Measurements from ENCODE around the gene LAG3.

The LAG3 gene

GRCh38 chr12:6724409-6724797, 47.9 kb upstream of the LAG3 start:
- Histone ChIP-seq H3K27ac (ENCODE audit: low read depth, low read length) (peak overlapping the region; percentile 59), H3K36me3 (ENCODE audit: low read length) (no peaks in the 10 kb centered on the region), H3K9me2 (replicated peaks; ENCODE audit: insufficient read depth, low read length) (no peaks in the 10 kb centered on the region), H4K20me1 (ENCODE audit: low read depth, low read length) (no peaks in the 10 kb centered on the region), H3K9ac (ENCODE audit: low read length) (peak overlapping the region; percentile 70), H3F3A (ENCODE audit: insufficient read depth) (peaks cover 18% of the 10 kb centered on the region), H2AFZ (ENCODE audit: low read depth, low read length, severe bottlenecking) (peak overlapping the region; percentile 6), H3K79me2 (ENCODE audit: insufficient read depth, low read length) (no peaks in the 10 kb centered on the region), H3K9me3 (ENCODE audit: insufficient read depth, low read length) (no peaks in the 10 kb centered on the region), H3K4me2 (ENCODE audit: low read depth, low read length, poor library complexity, severe bottlenecking) (peak overlapping the region; percentile 94), H3K27me3 (ENCODE audit: low read length) (no peaks in the 10 kb centered on the region), H3K4me3 (ENCODE audit: insufficient read depth, low read length, poor library complexity, severe bottlenecking) (peak overlapping the region; percentile 61)
- no peak for TF ChIP-seq CTCF (IDR thresholded peaks at IDR 0.05; ENCODE audit: insufficient read depth, low read length, poor library complexity, severe bottlenecking)
- TF ChIP-seq EZH2phosphoT487 (conservative IDR thresholded peaks at IDR 0.05; ENCODE audit: low read length), result no peak

- no peak overlapping the region for H3K4me3 ChIP-seq (ENCODE audit: insufficient read depth, low read length, poor library complexity, severe bottlenecking)
- no peaks in the 10 kb centered on the region for H3K79me2 ChIP-seq (ENCODE audit: insufficient read depth, low read length)
- no peaks in the 10 kb centered on the region for H3K36me3 ChIP-seq (ENCODE audit: low read length)
- H3K4me2 ChIP-seq (ENCODE audit: low read depth, low read length, poor library complexity, severe bottlenecking), result no peak overlapping the region
- H4K20me1 ChIP-seq (ENCODE audit: low read depth, low read length), result no peaks in the 10 kb centered on the region
- no peak overlapping the region for H3K27ac ChIP-seq (ENCODE audit: low read depth, low read length)
- H3K9ac ChIP-seq (ENCODE audit: low read length), result 0 out of 2 replicates have a peak overlapping the region, but pooled peaks have one; percentile 70
- H3K9me3 ChIP-seq (ENCODE audit: insufficient read depth, low read length), result no peaks in the 10 kb centered on the region
- H3K27me3 ChIP-seq (ENCODE audit: low read length), result no peaks in the 10 kb centered on the region
- no peaks in the 10 kb centered on the region for H3K9me2 ChIP-seq (replicated peaks; ENCODE audit: insufficient read depth, low read length)
- peaks cover 13% of the 10 kb centered on the region for H3F3A ChIP-seq (ENCODE audit: insufficient read depth)
- no peak overlapping the region for H2AFZ ChIP-seq (ENCODE audit: low read depth, low read length, severe bottlenecking)
- TF ChIP-seq CTCF (IDR thresholded peaks at IDR 0.05; ENCODE audit: insufficient read depth, low read length, poor library complexity, severe bottlenecking) (no peak), EZH2phosphoT487 (conservative IDR thresholded peaks at IDR 0.05; ENCODE audit: low read length) (no peak)
These were observed 47.0 kb upstream of the LAG3 start for GRCh38 chr12:6725350-6725749.

GRCh38 chr12:6729186-6729585, 43.1 kb upstream of the LAG3 start:
- no peak overlapping the region for H3K4me2 ChIP-seq (ENCODE audit: low read depth, low read length, poor library complexity, severe bottlenecking)
- H3K27ac ChIP-seq (ENCODE audit: low read depth, low read length), result no peak overlapping the region
- no peak for TF ChIP-seq CTCF (IDR thresholded peaks at IDR 0.05; ENCODE audit: insufficient read depth, low read length, poor library complexity, severe bottlenecking)
- no peak for TF ChIP-seq EZH2phosphoT487 (conservative IDR thresholded peaks at IDR 0.05; ENCODE audit: low read length)

More at GRCh38 chr12:6729186-6729585, 43.1 kb upstream of the LAG3 start:
- Histone ChIP-seq H4K20me1 (ENCODE audit: low read depth, low read length) (no peaks in the 10 kb centered on the region), H2AFZ (ENCODE audit: low read depth, low read length, severe bottlenecking) (no peak overlapping the region), H3K4me3 (ENCODE audit: insufficient read depth, low read length, poor library complexity, severe bottlenecking) (no peak overlapping the region), H3K36me3 (ENCODE audit: low read length) (no peaks in the 10 kb centered on the region), H3K9me2 (replicated peaks; ENCODE audit: insufficient read depth, low read length) (no peaks in the 10 kb centered on the region), H3K9me3 (ENCODE audit: insufficient read depth, low read length) (no peaks in the 10 kb centered on the region), H3K79me2 (ENCODE audit: insufficient read depth, low read length) (no peaks in the 10 kb centered on the region), H3K27me3 (ENCODE audit: low read length) (no peaks in the 10 kb centered on the region), H3K9ac (ENCODE audit: low read length) (no peak overlapping the region), H3F3A (ENCODE audit: insufficient read depth) (no peaks in the 10 kb centered on the region)
